HG02623 (cell line): ENCODE measurements around the gene GRPEL1.

ENCODE experiments used
- ATAC-seq: cut with Tn5 transposase; IDR thresholded peaks from one replicate; pipeline ENCODE4 v1.9.1; 2021; ENCODE audit warnings: moderate library complexity; ENCODE audit not compliant: unreplicated experiment

Gene GRPEL1

GRCh38 chr4:7067126-7067451 lies 775 bp downstream of the GRPEL1 start:
- ATAC-seq = no peak

- no peak for ATAC-seq
Observed at GRCh38 chr4:7066493-7066892, 1.4 kb downstream of the GRPEL1 start.

- no peak for ATAC-seq
Observed at GRCh38 chr4:7066006-7066405, 1.9 kb downstream of the GRPEL1 start.

GRCh38 chr4:7063362-7063761 lies 4.5 kb downstream of the GRPEL1 start:
- no peak for ATAC-seq

- no peak for ATAC-seq
Observed at GRCh38 chr4:7062816-7063215, 5.0 kb downstream of the GRPEL1 start.

GRCh38 chr4:7061815-7062214 lies 6.0 kb downstream of the GRPEL1 start:
- no peak for ATAC-seq

- no peak for ATAC-seq
Observed at GRCh38 chr4:7060346-7061150, 7.3 kb downstream of the GRPEL1 start.

- ATAC-seq = no peak
Observed at GRCh38 chr4:7059662-7060061, 8.2 kb downstream of the GRPEL1 start.

GRCh38 chr4:7058792-7059191 lies 9.1 kb downstream of the GRPEL1 start:
- ATAC-seq = peak; percentile 15

- no peak for ATAC-seq
Observed at GRCh38 chr4:7055990-7056325, 11.9 kb downstream of the GRPEL1 start.

- no peak for ATAC-seq
Observed at GRCh38 chr4:7055111-7055989, 12.5 kb downstream of the GRPEL1 start.

- ATAC-seq = no peak
Observed at GRCh38 chr4:7054106-7054880, 13.6 kb downstream of the GRPEL1 start.

- no peak for ATAC-seq
Observed at GRCh38 chr4:7052923-7053715, 14.7 kb downstream of the GRPEL1 start.

GRCh38 chr4:7052313-7052712 lies 15.6 kb downstream of the GRPEL1 start:
- no peak for ATAC-seq

GRCh38 chr4:7051905-7052304 lies 16.0 kb downstream of the GRPEL1 start:
- no peak for ATAC-seq

GRCh38 chr4:7051144-7051495 lies 16.7 kb downstream of the GRPEL1 start:
- no peak for ATAC-seq

- ATAC-seq = no peak
Observed at GRCh38 chr4:7050481-7051143, 17.3 kb downstream of the GRPEL1 start.

- ATAC-seq = no peak
Observed at GRCh38 chr4:7049739-7050138, 18.1 kb downstream of the GRPEL1 start.

- no peak for ATAC-seq
Observed at GRCh38 chr4:7049295-7049694, 18.6 kb downstream of the GRPEL1 start.

GRCh38 chr4:7048642-7049041 lies 19.2 kb downstream of the GRPEL1 start:
- no peak for ATAC-seq
